ENCODE data around the gene C17orf75. TPM values are rescaled to one million over a fixed set of nuclear protein-coding genes. Genes with fewer than 3 reads are reported as not detected.

C17orf75 gene
- total and polyA plus RNA-seq, 2 experiments from 2014 or later: 16.0 to 25.7 TPM

DNA sequence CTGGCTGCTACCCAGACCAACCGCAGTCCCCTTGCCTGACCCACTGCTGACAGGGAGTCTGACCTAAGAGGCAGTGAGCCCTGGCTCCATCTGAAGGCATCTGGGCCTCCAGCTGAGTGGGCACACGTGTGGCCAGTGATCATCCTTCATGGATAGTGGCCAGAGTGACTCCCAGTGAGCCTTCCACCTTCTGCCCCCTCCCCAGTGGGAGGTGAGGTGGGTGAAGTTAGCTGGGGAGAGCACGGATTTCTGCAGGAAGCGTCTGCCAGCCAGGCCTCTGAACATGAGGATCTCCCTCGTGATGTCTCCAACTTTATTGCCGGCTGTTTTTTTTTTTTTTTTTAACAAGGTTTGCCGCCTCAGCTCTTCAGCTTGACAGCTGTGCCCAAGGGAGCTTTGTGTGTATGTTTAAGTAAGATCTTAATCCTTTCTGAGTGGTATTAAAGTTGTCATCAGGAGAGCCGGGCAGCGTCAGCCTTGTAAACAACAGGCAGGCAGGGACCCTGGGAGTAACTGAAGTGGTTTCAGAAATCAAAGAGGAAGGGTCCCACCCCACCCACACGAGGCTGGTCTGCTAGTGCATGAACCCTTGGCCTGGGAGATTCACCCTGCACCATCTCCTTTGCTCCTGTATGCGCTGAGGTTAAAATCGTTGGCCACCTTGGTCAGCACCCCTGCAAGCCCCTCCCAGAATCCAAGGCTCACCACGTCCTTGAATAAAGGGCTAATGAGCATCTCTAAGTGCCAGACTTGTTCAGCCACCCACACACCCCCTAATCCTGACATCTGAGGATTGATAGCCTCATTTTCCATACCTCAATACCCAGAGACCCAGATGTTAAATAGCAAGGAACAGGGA, 43.0 kb downstream of the C17orf75 start:
- DNase-seq (ENCODE audit: low spot score): peak; percentile 69
- 19% methylated on average over 13 of the region's 13 CpGs for WGBS (ENCODE audit: low lambda C conversion rate, missing lambda C conversion rate)
- no peaks in the 10 kb centered on the region for H3K9me3 ChIP-seq (ENCODE audit: low read depth)
- peak overlapping the region; percentile 51 for H3K27ac ChIP-seq
- H3K4me2 ChIP-seq: peak overlapping the region; percentile 36
- H3K36me3 ChIP-seq (replicated peaks; ENCODE audit: insufficient read depth, low read depth): no peaks in the 10 kb centered on the region
- H3K4me3 ChIP-seq: no peak overlapping the region
- no peaks in the 10 kb centered on the region for H3K79me2 ChIP-seq
- peak overlapping the region; percentile 35 for H2AFZ ChIP-seq
- TF ChIP-seq EZH2 (IDR thresholded peaks at IDR 0.05; ENCODE audit: borderline replicate concordance): no peak
- TF ChIP-seq EZH2phosphoT487 (IDR thresholded peaks at IDR 0.05; ENCODE audit: low read depth, severe bottlenecking, unreplicated experiment): peak; percentile 74
- TF ChIP-seq CTCF (IDR thresholded peaks at IDR 0.05; ENCODE audit: poor library complexity): no peak
- H3K4me1 ChIP-seq (ENCODE audit: insufficient read depth): peaks cover 4% of the 10 kb centered on the region
- H4K20me1 ChIP-seq (ENCODE audit: insufficient read depth, poor library complexity, severe bottlenecking): no peaks in the 10 kb centered on the region
- H3K27me3 ChIP-seq: no peaks in the 10 kb centered on the region
- no peaks in the 10 kb centered on the region for H3K9me2 ChIP-seq (replicated peaks; ENCODE audit: insufficient read depth)

- no peak for TF ChIP-seq EZH2phosphoT487 (IDR thresholded peaks at IDR 0.05; ENCODE audit: low read depth, severe bottlenecking, unreplicated experiment)
- TF ChIP-seq CTCF (IDR thresholded peaks at IDR 0.05; ENCODE audit: poor library complexity): no peak
- TF ChIP-seq EZH2 (IDR thresholded peaks at IDR 0.05; ENCODE audit: borderline replicate concordance): no peak
- Histone ChIP-seq H3K9me2 (replicated peaks; ENCODE audit: insufficient read depth) (no peaks in the 10 kb centered on the region), H3K79me2 (no peaks in the 10 kb centered on the region), H3K36me3 (replicated peaks; ENCODE audit: insufficient read depth, low read depth) (no peaks in the 10 kb centered on the region), H2AFZ (peak overlapping the region; percentile 35), H4K20me1 (ENCODE audit: insufficient read depth, poor library complexity, severe bottlenecking) (no peaks in the 10 kb centered on the region), H3K27me3 (no peaks in the 10 kb centered on the region), H3K4me2 (no peak overlapping the region), H3K4me1 (ENCODE audit: insufficient read depth) (peaks cover 4% of the 10 kb centered on the region), H3K4me3 (no peak overlapping the region), H3K27ac (peak overlapping the region; percentile 51), H3K9me3 (ENCODE audit: low read depth) (no peaks in the 10 kb centered on the region)
- DNase-seq (ENCODE audit: low spot score): no peak
- WGBS (ENCODE audit: low lambda C conversion rate, missing lambda C conversion rate): 90% methylated on average over 6 of the region's 6 CpGs
Observed at GRCh38 chr17:32298298-32298697, 43.7 kb downstream of the C17orf75 start.

GRCh38 chr17:32297860-32298259, 44.1 kb downstream of the C17orf75 start:
- H3K4me3 ChIP-seq: no peak overlapping the region
- no peak for DNase-seq (ENCODE audit: low spot score)
- H3K79me2 ChIP-seq: no peaks in the 10 kb centered on the region
- WGBS (ENCODE audit: low lambda C conversion rate, missing lambda C conversion rate): 96% methylated on average over 6 of the region's 6 CpGs
- H3K27ac ChIP-seq: no peak overlapping the region
- no peak overlapping the region for H2AFZ ChIP-seq
- peaks cover 4% of the 10 kb centered on the region for H3K4me1 ChIP-seq (ENCODE audit: insufficient read depth)
- H3K9me2 ChIP-seq (replicated peaks; ENCODE audit: insufficient read depth): no peaks in the 10 kb centered on the region
- H4K20me1 ChIP-seq (ENCODE audit: insufficient read depth, poor library complexity, severe bottlenecking): no peaks in the 10 kb centered on the region
- no peak overlapping the region for H3K4me2 ChIP-seq
- no peak for TF ChIP-seq EZH2phosphoT487 (IDR thresholded peaks at IDR 0.05; ENCODE audit: low read depth, severe bottlenecking, unreplicated experiment)
- TF ChIP-seq CTCF (IDR thresholded peaks at IDR 0.05; ENCODE audit: poor library complexity): no peak
- no peak for TF ChIP-seq EZH2 (IDR thresholded peaks at IDR 0.05; ENCODE audit: borderline replicate concordance)
- no peaks in the 10 kb centered on the region for H3K27me3 ChIP-seq
- H3K36me3 ChIP-seq (replicated peaks; ENCODE audit: insufficient read depth, low read depth): no peaks in the 10 kb centered on the region
- H3K9me3 ChIP-seq (ENCODE audit: low read depth): no peaks in the 10 kb centered on the region
